Stimulated activated CD8-positive, alpha-beta memory T cell treated with anti-CD3 and anti-CD28 coated beads, Interleukin-4, amount 100 ng/mL, for 1 hour (primary cell): Measurements from ENCODE around the gene SUSD6.
"Not testable (repeated sequence)": the region's sequence is repeated elsewhere in the genome, so short reads cannot be mapped to it uniquely, and the experiment has no call there.

Experiments
- DNase-seq, 2 donors: peaks; one replicate each; pipeline ENCODE4 v3.0.0-alpha.2; 2020; ENCODE audit warnings: low read depth in 2 of 2, low spot score in 1 of 2

SUSD6 gene

GRCh38 chr14:69647642-69648041 lies 36.2 kb downstream of the SUSD6 start:
- DNase-seq = not testable (repeated sequence)

GRCh38 chr14:69648480-69649451 lies 37.4 kb downstream of the SUSD6 start:
- no peak for DNase-seq

GRCh38 chr14:69650948-69651369 lies 39.6 kb downstream of the SUSD6 start:
- DNase-seq = no peak

- DNase-seq = no peak
Measured at GRCh38 chr14:69651664-69652063, 40.3 kb downstream of the SUSD6 start.

GRCh38 chr14:69652942-69653684 lies 41.7 kb downstream of the SUSD6 start:
- no peak for DNase-seq

GRCh38 chr14:69654116-69654515 lies 42.7 kb downstream of the SUSD6 start:
- no peak for DNase-seq

GRCh38 chr14:69657950-69658355 lies 46.6 kb downstream of the SUSD6 start:
- DNase-seq = no peak

- DNase-seq = no peak
Measured at GRCh38 chr14:69658664-69659261, 47.4 kb downstream of the SUSD6 start.

- no peak for DNase-seq
Measured at GRCh38 chr14:69660344-69661193, 49.2 kb downstream of the SUSD6 start.

- no peak for DNase-seq
Measured at GRCh38 chr14:69661194-69661537, 49.8 kb downstream of the SUSD6 start.

- no peak for DNase-seq
Measured at GRCh38 chr14:69662636-69663299, 51.4 kb downstream of the SUSD6 start.

GRCh38 chr14:69663300-69663643 lies 51.9 kb downstream of the SUSD6 start:
- no peak for DNase-seq

- DNase-seq = no peak
Measured at GRCh38 chr14:69664265-69664664, 52.9 kb downstream of the SUSD6 start.

- DNase-seq = no peak
Measured at GRCh38 chr14:69664865-69665526, 53.6 kb downstream of the SUSD6 start.

GRCh38 chr14:69665631-69666030 lies 54.2 kb downstream of the SUSD6 start:
- DNase-seq = no peak

GRCh38 chr14:69666112-69666511 lies 54.7 kb downstream of the SUSD6 start:
- no peak for DNase-seq

- no peak for DNase-seq
Measured at GRCh38 chr14:69666690-69667211, 55.4 kb downstream of the SUSD6 start.

GRCh38 chr14:69667938-69668335 lies 56.5 kb downstream of the SUSD6 start:
- no peak for DNase-seq

GRCh38 chr14:69669375-69669774 lies 58.0 kb downstream of the SUSD6 start:
- no peak for DNase-seq

- no peak for DNase-seq
Measured at GRCh38 chr14:69670093-69670492, 58.7 kb downstream of the SUSD6 start.
